ENCODE results near the gene SLC9A3.
"Not testable (repeated sequence)": the region's sequence is repeated elsewhere in the genome, so short reads cannot be mapped to it uniquely, and the experiment has no call there.

Gene SLC9A3

DNA sequence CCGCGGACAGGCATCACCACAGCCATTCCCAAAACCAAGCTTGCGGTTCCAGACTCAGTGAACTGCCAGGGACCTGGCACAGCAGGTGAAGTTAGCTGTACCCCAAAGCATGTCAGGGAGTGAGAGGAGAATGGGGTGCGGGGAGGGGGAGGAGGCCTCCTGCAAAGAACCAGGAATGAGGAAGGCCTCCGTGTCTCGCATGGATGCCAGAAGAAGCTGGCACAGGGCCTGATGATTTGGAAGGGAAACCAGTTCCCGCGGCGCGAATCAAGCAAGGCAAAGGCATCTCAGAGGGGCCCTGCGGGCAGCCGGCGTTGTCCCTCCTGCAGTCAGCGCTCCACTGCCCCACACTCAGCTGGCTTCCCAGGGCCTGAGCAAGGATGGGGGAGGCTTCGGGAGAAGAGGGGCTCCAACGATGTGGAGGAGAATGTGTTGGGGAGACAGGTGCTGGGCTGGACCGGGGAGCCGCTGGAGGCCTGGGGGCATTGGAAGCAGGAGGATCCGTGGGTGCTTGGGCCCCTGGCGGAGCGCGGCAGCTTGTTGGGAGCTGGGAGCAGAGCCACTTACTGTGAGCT lies 14.6 kb downstream of the SLC9A3 start:
- no peak for DNase-seq (ENCODE audit: low read depth in 2 of 2, low spot score in 1 of 2)

DNA sequence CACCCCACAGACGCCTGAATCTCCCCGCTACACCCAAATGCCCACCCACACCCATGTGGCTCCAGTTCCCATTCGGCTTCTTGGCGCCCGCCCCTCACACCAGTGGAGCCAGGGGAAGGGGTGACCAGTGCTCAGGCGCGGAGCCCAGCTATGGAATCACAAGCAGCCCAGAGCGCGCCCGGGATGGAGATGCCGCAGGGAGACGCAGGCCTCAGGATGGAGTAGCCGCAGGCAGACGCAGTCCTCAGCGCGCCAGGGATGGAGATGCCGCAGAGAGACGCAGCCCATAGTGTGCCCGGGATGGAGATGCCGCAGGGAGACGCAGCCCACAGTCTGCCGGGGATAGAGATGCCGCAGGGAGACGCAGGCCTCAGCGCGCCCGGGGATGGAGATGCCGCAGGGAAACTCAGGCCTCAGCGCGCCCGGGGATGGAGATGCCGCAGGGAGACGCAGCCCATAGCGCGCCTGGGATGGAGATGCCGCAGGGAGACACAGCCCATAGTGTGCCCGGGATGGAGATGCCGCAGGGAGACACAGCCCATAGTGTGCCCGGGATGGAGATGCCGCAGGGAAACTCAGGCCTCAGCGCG lies 16.2 kb downstream of the SLC9A3 start:
- DNase-seq (ENCODE audit: low read depth in 2 of 2, low spot score in 1 of 2) = not testable (repeated sequence)

- DNase-seq (ENCODE audit: low read depth in 2 of 2, low spot score in 1 of 2) = no peak
These were observed 18.2 kb downstream of the SLC9A3 start for GRCh38 chr5:505951-506525.

DNA sequence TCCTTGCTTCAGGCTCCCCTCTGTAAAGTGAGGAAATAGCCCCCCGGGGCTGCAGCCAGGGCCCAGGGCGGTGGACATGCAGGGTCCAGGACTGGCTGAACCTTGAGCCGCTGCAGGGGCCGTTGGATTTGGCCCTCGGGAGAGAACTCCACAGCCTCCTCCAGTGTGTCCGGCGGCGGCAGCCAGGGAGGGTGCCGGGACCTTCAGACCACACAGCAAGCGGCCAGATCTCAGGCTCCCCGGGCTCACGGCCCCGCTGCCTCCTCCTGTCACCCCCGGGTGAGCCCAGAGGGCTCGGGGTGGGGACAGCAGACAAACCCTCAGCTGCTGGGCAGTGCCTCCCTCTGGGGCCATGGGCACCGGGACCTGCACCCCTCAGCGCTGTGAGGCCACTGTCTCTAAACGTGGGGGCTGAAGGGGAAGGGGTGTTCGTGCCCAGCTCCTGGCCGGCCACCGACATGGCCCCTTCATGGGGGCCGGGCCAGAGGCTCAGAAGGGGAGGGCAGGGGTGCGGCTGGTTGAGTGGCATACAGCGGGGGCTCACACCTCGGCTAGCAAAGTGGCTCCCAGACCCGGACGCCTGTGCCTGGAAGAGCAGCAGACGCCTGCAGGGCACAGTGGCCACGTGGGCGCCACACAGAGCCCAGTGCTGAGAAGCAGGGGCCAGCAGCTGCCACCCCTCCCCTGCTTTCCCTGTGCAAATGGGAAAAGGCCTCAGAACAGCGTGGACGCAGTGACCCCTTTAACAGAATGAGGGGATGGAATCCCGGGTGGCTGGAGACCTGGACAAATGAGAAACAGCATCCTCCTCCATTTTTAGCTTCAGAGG lies 19.7 kb downstream of the SLC9A3 start:
- no peak for DNase-seq (ENCODE audit: low read depth in 2 of 2, low spot score in 1 of 2)

- DNase-seq (ENCODE audit: low read depth in 2 of 2, low spot score in 1 of 2) = no peak
These were observed 21.7 kb downstream of the SLC9A3 start for GRCh38 chr5:502325-503079.

GRCh38 chr5:501831-502184 lies 22.4 kb downstream of the SLC9A3 start:
- no peak for DNase-seq (ENCODE audit: low read depth in 2 of 2, low spot score in 1 of 2)

DNA sequence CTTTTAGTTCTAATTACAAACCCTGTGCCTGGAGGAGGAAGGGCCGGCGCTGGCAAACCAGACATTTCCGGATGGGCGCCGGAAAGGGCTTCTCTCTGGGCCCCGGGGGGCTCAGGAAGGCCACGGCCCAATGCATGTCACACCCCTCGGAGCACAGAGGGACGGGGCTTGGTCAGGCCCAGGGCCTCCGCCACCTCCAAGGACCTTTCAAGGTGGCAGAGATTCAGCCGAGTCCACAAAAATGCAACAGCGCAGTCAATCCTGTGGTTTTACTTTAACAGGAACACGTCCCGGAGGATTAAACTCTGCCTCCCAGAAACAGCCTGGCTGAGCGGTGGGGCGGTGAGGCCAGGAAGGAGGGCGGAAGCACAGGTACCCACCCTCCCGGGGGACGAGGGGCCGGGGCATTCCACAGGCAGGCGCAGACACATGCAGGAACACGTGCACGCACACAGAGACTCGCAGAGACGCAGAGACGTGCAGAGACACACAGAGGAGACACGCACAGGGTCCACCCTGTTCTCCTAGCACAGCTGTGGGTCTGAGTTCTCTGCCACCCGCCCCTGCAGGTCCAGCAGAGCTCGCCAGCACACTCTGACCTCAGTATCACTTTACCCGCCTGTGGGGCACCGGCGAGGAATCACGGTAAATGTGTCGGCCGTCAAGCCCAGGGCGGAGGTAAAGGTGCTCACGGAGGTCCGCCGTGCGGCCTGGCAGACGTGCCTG lies 23.0 kb downstream of the SLC9A3 start:
- DNase-seq (ENCODE audit: low read depth in 2 of 2, low spot score in 1 of 2) = no peak

DNA sequence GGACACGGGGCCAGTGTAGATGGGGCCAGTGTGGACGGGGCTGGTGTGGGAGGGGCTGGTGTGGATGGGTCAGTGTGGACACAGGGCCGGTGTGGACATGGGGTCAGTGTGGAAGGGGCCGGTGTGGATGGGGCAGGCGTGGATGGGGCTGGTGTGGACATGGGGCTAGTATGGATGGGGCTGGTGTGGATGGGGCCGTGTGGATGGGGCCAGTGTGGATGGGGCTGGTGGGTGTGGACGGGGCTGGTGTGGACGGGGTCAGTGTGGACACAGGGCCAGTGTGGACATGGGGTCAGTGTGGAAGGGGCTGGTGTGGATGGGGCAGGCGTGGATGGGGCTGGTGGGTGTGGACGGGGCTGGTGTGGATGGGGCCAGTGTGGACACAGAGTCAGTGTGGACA lies 23.8 kb downstream of the SLC9A3 start:
- no peak for DNase-seq (ENCODE audit: low read depth in 2 of 2, low spot score in 1 of 2)

DNA sequence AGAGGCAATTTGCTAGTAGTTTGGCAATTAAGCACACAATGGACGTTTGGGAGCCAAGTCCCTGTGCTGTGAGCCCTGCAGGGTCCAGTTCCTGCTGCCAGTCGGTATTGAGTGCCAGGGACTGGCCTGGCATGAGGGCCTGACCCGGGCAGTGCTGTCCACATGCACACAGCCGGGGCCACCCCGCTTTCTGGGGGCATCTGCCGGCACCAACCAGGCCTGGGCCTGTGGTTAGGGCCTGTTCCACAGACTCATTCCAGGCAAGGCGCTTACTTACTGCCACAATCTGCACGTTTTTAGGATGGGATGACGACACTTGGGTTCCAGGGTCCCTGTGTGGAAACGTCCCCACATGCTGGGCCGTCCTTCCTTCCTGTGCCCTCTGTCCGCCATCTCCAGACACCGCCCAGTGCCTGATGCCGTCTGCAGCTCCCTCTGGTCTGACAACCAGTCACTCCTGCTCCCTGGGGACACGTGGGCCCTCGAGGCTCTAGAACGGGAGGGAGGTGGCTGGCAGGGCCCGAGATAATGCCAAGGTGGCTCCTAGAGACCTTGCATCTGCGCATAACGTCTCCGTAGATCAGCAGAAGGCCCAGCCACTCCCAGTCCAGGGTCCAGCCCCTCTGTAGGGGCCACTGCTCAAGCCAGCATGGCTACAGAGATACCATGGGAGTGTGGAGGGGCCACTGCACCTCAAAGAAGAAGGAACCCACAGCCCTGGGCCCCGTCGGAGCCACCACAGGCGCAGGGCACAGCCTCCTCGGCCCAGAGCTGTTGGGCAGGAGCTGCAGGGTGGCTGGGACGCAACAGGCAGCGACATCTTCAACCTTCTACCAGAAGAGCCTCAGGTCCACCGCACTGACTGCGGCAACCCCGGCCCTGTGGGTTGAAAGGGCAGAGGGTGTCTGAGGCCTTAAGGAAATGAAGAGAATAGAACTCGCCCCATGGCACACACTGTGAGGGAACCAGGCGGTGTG lies 24.7 kb downstream of the SLC9A3 start:
- no peak for DNase-seq (ENCODE audit: low read depth in 2 of 2, low spot score in 1 of 2)

DNA sequence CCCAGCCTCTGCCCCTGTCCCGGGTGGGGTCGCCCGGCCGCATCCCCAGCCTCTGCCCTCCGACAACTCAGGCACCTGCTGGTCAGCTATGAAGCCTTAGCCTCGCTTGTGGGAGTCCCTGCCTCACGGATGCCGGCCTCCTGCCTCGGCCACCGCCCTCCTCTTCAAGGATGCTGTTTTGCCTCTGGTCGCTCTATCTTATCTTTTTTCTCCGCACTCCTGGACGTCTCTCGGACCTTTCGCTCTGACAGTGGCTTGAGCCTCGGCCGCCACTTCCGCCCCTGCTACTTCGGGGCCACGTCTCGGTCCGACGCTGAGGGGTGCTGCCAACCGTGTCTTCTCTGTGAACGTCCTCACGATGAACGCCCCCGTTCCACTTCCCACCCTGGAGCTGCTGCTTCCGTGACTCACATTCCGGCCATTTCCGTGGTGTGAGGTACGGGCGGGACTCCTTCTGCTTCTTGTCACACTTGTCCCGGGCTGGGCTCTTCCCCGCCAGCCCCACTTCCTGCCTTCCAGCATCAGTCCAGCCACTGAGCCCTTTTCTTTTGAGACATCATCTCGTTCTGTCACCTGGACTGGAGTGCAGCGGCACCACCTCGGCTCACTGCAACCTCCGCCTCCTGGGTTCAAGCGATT lies 26.3 kb downstream of the SLC9A3 start:
- no peak for DNase-seq (ENCODE audit: low read depth in 2 of 2, low spot score in 1 of 2)

GRCh38 chr5:497090-497700 lies 27.1 kb downstream of the SLC9A3 start:
- DNase-seq (ENCODE audit: low read depth in 2 of 2, low spot score in 1 of 2) = no peak

DNA sequence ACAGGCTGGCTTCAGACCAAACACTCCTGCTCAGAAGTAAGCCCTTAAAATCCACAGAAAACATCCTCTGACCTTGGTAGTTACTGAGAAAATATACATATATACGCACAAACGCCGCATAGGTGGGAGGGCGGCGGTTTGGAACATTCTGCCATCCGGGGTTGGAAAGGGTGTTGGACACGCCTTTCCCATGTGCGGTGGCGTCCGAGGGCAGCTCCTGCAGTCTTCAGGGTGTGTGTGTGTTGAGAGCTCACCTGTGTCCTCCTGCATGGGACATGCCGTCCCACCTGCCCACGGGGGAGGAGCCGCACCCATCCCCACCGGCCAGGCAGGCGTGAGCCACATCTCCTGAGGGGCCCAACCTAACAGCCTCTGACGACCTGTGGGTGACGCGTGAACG lies 28.2 kb downstream of the SLC9A3 start:
- no peak for DNase-seq (ENCODE audit: low read depth in 2 of 2, low spot score in 1 of 2)

DNA sequence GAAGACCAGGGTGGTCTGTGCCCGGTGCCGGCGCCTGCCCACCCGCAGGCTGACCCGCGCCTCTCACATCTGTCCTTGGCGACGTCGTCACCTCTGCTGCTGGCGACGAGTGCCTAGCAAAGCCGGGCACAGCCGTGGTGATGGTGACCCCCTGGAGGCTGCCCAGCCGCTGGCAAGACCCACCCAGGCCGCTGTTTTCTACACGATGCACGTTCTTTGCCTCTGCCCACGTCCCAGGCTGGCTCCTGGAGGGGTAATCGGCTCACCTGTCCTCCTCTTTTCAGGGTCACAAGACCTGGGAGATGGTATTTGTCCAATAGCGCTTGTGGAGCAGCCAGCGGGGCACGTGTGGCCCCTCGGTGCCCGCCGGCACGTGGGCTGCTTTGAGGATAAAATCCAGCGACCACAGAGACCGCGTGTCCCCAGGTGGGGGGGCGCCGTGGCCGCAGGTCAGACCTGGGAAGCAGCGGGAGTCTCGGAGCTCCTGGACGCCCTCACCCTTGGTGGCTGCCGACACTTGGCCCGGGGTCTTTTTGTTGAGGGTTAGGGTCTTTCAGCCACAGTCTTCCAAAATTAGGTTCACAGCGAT lies 29.5 kb downstream of the SLC9A3 start:
- no peak for DNase-seq (ENCODE audit: low read depth in 2 of 2, low spot score in 1 of 2)

DNA sequence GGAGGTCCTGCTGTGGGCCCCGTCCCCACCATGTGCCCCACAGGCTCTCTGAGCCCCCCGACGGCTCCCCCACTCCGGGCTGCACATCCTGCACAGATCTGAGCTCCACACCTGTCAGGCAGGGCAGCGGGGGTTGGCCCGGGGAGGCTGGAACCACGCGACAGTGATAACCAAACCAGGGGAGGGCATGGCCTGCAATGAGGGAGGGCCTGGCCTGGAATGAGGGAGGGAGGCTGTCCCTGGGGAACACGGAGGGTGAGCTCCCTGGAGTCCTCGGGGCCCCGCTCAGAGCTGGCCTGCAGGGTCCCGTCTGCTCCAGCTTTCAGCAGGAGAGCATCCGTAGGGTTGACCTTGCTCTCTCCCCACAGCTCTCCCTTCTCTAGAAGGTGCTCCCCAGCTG lies 30.5 kb downstream of the SLC9A3 start:
- DNase-seq (ENCODE audit: low read depth in 2 of 2, low spot score in 1 of 2) = no peak

DNA sequence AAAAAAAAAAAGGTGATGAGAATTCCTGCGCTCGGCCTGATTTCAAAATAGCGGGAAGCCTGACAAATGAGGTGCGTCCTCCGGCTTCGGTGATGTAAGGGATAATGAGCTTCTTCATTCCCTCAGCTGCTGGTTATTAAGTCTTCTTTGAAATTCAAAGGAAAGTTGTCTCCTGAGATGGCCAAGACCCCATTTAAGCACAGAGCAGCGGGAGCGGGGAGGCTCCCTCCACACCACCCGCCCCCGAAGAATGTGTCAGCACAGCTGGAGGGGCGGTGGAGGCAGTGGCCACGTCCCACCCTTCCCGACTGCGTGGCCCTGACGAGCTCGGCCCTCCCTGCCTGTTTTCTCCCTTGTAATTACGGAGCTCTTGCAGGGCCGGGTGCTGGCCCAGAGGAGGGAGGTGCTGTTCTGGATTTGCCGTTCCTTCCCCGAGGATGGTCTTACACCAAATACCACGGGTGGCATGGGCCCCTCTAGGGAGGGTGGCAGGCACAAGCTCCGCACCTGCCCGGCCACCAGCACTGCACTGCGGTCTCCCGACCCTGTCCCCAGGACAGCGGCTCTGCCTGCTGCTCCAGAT lies 31.0 kb downstream of the SLC9A3 start:
- no peak for DNase-seq (ENCODE audit: low read depth in 2 of 2, low spot score in 1 of 2)

GRCh38 chr5:492314-492893 lies 31.8 kb downstream of the SLC9A3 start:
- DNase-seq (ENCODE audit: low read depth in 2 of 2, low spot score in 1 of 2) = no peak

- no peak for DNase-seq (ENCODE audit: low read depth in 2 of 2, low spot score in 1 of 2)
These were observed 32.4 kb downstream of the SLC9A3 start for GRCh38 chr5:491856-492155.
